ENCODE data around the gene PAQR3. TPM values are rescaled to one million over a fixed set of nuclear protein-coding genes. Genes with fewer than 3 reads are reported as not detected.

Gene PAQR3
- total and polyA plus RNA-seq, 10 of the 15 experiments (the other 5 are each of a cell fraction or from before 2014, with no cell fraction given): 2.2 to 25.4 (median 7.2) TPM

GRCh38 chr4:78876568-78877320 is 62.5 kb downstream of the PAQR3 start:
- Histone ChIP-seq H3K9me3 (replicated peaks; ENCODE audit: control insufficient read depth, insufficient read depth, low read length) (no peaks in the 10 kb centered on the region), H3K9ac (ENCODE audit: control insufficient read depth, insufficient read depth, low read length) (no peak overlapping the region), H3K4me3 (no peak overlapping the region), H3K4me1 (ENCODE audit: control insufficient read depth, insufficient read depth, low read length) (no peaks in the 10 kb centered on the region), H3K36me3 (ENCODE audit: control insufficient read depth in 2 of 2, insufficient read depth in 2 of 2, low read length in 1 of 2) (peaks cover 5 to 11% of the 10 kb centered on the region in 2 experiments), H3K27me3 (replicated peaks in 1 of 2; ENCODE audit: control insufficient read depth in 2 of 2, insufficient read depth in 2 of 2, low read length in 1 of 2) (no peaks in the 10 kb centered on the region), H3K4me2 (ENCODE audit: control insufficient read depth, insufficient read depth) (no peak overlapping the region), H3K27ac (ENCODE audit: control insufficient read depth, insufficient read depth) (no peak overlapping the region), H4K20me1 (ENCODE audit: control insufficient read depth, insufficient read depth) (no peaks in the 10 kb centered on the region), H2AFZ (ENCODE audit: control insufficient read depth, low read depth, low read length) (no peak overlapping the region), H3K79me2 (ENCODE audit: control insufficient read depth, insufficient read depth, low read length) (no peaks in the 10 kb centered on the region)
- ATAC-seq: no peak
- RAD21 ChIA-PET (ENCODE audit: unreplicated experiment): no interaction called here
- TF ChIP-seq ESRRA (IDR thresholded peaks at IDR 0.05; ENCODE audit: low read length) (no peak), ZSCAN29 (IDR thresholded peaks at IDR 0.05) (no peak), ZNF274 (IDR thresholded peaks at IDR 0.05; ENCODE audit: insufficient read depth, insufficient read length) (no peak), IRF3 (IDR thresholded peaks at IDR 0.05) (no peak), CUX1 (IDR thresholded peaks at IDR 0.05; ENCODE audit: insufficient replicate concordance, low read depth, low read length) (no peak), LARP7 (IDR thresholded peaks at IDR 0.05) (no peak), NR2C2 (IDR thresholded peaks at IDR 0.05; ENCODE audit: borderline replicate concordance, control insufficient read depth, insufficient read length, low read depth) (no peak), HDAC2 (IDR thresholded peaks at IDR 0.05) (no peak), ATF7 (IDR thresholded peaks at IDR 0.05; ENCODE audit: low read depth) (no peak), FOS (IDR thresholded peaks at IDR 0.05; ENCODE audit: borderline replicate concordance, extremely low read depth, insufficient read length) (no peak), MXI1 (IDR thresholded peaks at IDR 0.05; ENCODE audit: low read depth, low read length) (no peak), IRF4 (IDR thresholded peaks at IDR 0.05; ENCODE audit: low read depth, low read length) (no peak), SPI1 (IDR thresholded peaks at IDR 0.05; ENCODE audit: borderline replicate concordance, insufficient read depth, low read depth, low read length) (no peak), NFXL1 (IDR thresholded peaks at IDR 0.05; ENCODE audit: borderline replicate concordance) (no peak), KDM1A (IDR thresholded peaks at IDR 0.05; ENCODE audit: borderline replicate concordance) (no peak)
- WGBS (ENCODE audit: insufficient coverage, insufficient replicate concordance, low lambda C conversion rate, missing lambda C conversion rate): 98% methylated on average over 5 of the region's 5 CpGs
- intact Hi-C loops (cut with micrococcal nuclease; ENCODE audit: unreplicated experiment): no loop called here
- no peak for FAIRE-seq
- no TSS peak for BruUV-seq (replicated peaks)
- POLR2A ChIA-PET: no interaction called here
- CTCF ChIA-PET: interaction anchor here (3.1 kb wide), 1 partner anchor 13 kb away, joined by 14 read pairs; no protein-coding TSS in a partner anchor
- SMC1A ChIA-PET (ENCODE audit: uncharacterized antibody, unreplicated experiment): interaction anchor here (1.2 to 2.1 kb wide), 2 partner anchors 11 to 269 kb away, joined by 3 to 8 read pairs; no protein-coding TSS in a partner anchor
- in situ Hi-C loops (cut with MboI): no loop called here
- DNase-seq (ENCODE audit: low read depth, low spot score): no peak

Measured in GM12878 (cell line).